ENCODE data around the gene HERC4.

HERC4 gene

GRCh38 chr10:67926951-67927350 lies 148.1 kb downstream of the HERC4 start:
- no peak for TF ChIP-seq CTCF (IDR thresholded peaks at IDR 0.05; ENCODE audit: extremely low read depth, missing control alignments)
- DNase-seq (ENCODE audit: low spot score): no peak

GRCh38 chr10:67925449-67926005 lies 149.6 kb downstream of the HERC4 start:
- no peak for DNase-seq (ENCODE audit: low spot score)

GRCh38 chr10:67924136-67924535 lies 150.9 kb downstream of the HERC4 start:
- no peak for TF ChIP-seq CTCF (IDR thresholded peaks at IDR 0.05; ENCODE audit: extremely low read depth, missing control alignments)
- no peak for DNase-seq (ENCODE audit: low spot score)

More at GRCh38 chr10:67925449-67926005, 149.6 kb downstream of the HERC4 start:
- no peak for TF ChIP-seq CTCF (IDR thresholded peaks at IDR 0.05; ENCODE audit: extremely low read depth, missing control alignments)

- no peak for DNase-seq (ENCODE audit: low spot score)
- TF ChIP-seq CTCF (IDR thresholded peaks at IDR 0.05; ENCODE audit: extremely low read depth, missing control alignments): no peak
Measured at GRCh38 chr10:67923551-67923950, 151.5 kb downstream of the HERC4 start.

GRCh38 chr10:67921065-67921464 lies 154.0 kb downstream of the HERC4 start:
- DNase-seq (ENCODE audit: low spot score): no peak
- TF ChIP-seq CTCF (IDR thresholded peaks at IDR 0.05; ENCODE audit: extremely low read depth, missing control alignments): no peak

GRCh38 chr10:67917679-67918078 lies 157.4 kb downstream of the HERC4 start:
- no peak for DNase-seq (ENCODE audit: low spot score)
- TF ChIP-seq CTCF (IDR thresholded peaks at IDR 0.05; ENCODE audit: extremely low read depth, missing control alignments): no peak

- DNase-seq (ENCODE audit: low spot score): no peak
- no peak for TF ChIP-seq CTCF (IDR thresholded peaks at IDR 0.05; ENCODE audit: extremely low read depth, missing control alignments)
Measured at GRCh38 chr10:67917169-67917568, 157.9 kb downstream of the HERC4 start.

All from GM20000 (cell line).